ENCODE data around the gene TYK2. TPM values are rescaled to one million over a fixed set of nuclear protein-coding genes. Genes with fewer than 3 reads are reported as not detected.

Gene TYK2
- total RNA-seq, 1 experiment from 2014 or later: 66.4 TPM

DNA sequence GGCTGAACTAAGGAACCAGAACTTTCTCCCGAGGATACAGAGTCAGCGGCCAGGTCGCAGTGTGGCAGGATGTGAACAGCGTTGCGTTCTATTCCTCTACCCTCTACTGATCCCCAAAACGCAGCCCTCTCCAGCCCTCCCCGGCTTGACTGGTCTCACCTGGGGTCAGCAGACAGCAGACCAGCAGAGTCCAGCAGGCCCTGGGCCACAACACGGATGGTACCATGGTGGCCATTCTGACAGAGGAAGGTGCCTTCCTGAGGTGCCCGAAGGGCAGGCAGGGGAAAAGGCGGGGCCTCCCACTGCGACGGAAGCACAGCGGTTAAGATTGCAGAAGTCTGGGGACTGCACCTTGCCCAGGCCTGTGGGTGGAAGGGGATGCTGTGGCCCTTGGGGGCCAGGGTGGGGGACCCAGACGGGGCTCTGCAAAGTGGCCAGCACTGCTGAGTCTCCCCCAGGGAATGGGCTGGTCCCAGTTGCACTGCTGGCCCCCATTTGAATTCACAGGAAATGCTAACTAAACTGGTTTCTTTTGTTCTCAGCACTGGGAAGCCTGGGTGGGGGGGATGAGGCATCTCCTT lies 40.9 kb downstream of the TYK2 start, which contains the start of gene ICAM3:
Gene ICAM3, minus strand, starts transcription at position 245 of the 581 bp plus-strand sequence. Its CDS starts 10 bp downstream, at position 235.
- Mint-ChIP-seq H3K9me3 (no peaks in the 10 kb centered on the region), H3K36me3 (no peaks in the 10 kb centered on the region; the same call in 1 of the 2 replicates), H3K4me3 (peak within 1 kb of the TSS; percentile 7; the same call in 1 of the 2 replicates), H3K27me3 (ENCODE audit: low read depth) (peaks cover 6% of the 10 kb centered on the region), H3K27ac (peak within 1 kb of the TSS; percentile 82), H3K4me1 (peaks cover 26% of the 10 kb centered on the region)
- ATAC-seq: peak; percentile 16
- TF ChIP-seq PRRX2 (CRISPR knock-in tag; IDR thresholded peaks at IDR 0.05): no peak
- no peak for DNase-seq (ENCODE audit: low spot score)
- ChIA-PET POLR2A (interaction anchor here (0.6 to 0.9 kb wide), 2 partner anchors 44 to 211 kb away, joined by 3 read pairs; no protein-coding TSS in a partner anchor), CTCF (interaction anchor here (1.5 kb wide), 1 partner anchor 41 kb away, joined by 3 read pairs; the partner anchor contains the start of gene TYK2)

GRCh38 chr19:10338940-10339339 lies 41.4 kb downstream of the TYK2 start:
- ATAC-seq: no peak
- no peak for DNase-seq (ENCODE audit: low spot score)
- ChIA-PET CTCF (no interaction called here), POLR2A (no interaction called here)
- H3K9me3 Mint-ChIP-seq: no peaks in the 10 kb centered on the region
- no peaks in the 10 kb centered on the region; the same call in 1 of the 2 replicates for H3K36me3 Mint-ChIP-seq
- peaks cover 31% of the 10 kb centered on the region for H3K4me1 Mint-ChIP-seq
- H3K27me3 Mint-ChIP-seq (ENCODE audit: low read depth): peaks cover 10% of the 10 kb centered on the region
- H3K4me3 Mint-ChIP-seq: peak overlapping the region; percentile 5; the same call in 1 of the 2 replicates
- H3K27ac Mint-ChIP-seq: peak overlapping the region; percentile 1; the same call in 1 of the 2 replicates
- TF ChIP-seq, protein P1, sequence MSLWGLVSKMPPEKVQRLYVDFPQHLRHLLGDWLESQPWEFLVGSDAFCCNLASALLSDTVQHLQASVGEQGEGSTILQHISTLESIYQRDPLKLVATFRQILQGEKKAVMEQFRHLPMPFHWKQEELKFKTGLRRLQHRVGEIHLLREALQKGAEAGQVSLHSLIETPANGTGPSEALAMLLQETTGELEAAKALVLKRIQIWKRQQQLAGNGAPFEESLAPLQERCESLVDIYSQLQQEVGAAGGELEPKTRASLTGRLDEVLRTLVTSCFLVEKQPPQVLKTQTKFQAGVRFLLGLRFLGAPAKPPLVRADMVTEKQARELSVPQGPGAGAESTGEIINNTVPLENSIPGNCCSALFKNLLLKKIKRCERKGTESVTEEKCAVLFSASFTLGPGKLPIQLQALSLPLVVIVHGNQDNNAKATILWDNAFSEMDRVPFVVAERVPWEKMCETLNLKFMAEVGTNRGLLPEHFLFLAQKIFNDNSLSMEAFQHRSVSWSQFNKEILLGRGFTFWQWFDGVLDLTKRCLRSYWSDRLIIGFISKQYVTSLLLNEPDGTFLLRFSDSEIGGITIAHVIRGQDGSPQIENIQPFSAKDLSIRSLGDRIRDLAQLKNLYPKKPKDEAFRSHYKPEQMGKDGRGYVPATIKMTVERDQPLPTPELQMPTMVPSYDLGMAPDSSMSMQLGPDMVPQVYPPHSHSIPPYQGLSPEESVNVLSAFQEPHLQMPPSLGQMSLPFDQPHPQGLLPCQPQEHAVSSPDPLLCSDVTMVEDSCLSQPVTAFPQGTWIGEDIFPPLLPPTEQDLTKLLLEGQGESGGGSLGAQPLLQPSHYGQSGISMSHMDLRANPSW (CRISPR knock-in tag; conservative IDR thresholded peaks at IDR 0.05; ENCODE audit: low read depth): no peak
- TF ChIP-seq, protein P2, sequence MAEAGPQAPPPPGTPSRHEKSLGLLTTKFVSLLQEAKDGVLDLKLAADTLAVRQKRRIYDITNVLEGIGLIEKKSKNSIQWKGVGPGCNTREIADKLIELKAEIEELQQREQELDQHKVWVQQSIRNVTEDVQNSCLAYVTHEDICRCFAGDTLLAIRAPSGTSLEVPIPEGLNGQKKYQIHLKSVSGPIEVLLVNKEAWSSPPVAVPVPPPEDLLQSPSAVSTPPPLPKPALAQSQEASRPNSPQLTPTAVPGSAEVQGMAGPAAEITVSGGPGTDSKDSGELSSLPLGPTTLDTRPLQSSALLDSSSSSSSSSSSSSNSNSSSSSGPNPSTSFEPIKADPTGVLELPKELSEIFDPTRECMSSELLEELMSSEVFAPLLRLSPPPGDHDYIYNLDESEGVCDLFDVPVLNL (CRISPR knock-in tag; IDR thresholded peaks at IDR 0.05; ENCODE audit: borderline replicate concordance, low read depth): no peak
- TF ChIP-seq, protein P3, sequence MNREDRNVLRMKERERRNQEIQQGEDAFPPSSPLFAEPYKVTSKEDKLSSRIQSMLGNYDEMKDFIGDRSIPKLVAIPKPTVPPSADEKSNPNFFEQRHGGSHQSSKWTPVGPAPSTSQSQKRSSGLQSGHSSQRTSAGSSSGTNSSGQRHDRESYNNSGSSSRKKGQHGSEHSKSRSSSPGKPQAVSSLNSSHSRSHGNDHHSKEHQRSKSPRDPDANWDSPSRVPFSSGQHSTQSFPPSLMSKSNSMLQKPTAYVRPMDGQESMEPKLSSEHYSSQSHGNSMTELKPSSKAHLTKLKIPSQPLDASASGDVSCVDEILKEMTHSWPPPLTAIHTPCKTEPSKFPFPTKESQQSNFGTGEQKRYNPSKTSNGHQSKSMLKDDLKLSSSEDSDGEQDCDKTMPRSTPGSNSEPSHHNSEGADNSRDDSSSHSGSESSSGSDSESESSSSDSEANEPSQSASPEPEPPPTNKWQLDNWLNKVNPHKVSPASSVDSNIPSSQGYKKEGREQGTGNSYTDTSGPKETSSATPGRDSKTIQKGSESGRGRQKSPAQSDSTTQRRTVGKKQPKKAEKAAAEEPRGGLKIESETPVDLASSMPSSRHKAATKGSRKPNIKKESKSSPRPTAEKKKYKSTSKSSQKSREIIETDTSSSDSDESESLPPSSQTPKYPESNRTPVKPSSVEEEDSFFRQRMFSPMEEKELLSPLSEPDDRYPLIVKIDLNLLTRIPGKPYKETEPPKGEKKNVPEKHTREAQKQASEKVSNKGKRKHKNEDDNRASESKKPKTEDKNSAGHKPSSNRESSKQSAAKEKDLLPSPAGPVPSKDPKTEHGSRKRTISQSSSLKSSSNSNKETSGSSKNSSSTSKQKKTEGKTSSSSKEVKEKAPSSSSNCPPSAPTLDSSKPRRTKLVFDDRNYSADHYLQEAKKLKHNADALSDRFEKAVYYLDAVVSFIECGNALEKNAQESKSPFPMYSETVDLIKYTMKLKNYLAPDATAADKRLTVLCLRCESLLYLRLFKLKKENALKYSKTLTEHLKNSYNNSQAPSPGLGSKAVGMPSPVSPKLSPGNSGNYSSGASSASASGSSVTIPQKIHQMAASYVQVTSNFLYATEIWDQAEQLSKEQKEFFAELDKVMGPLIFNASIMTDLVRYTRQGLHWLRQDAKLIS (CRISPR knock-in tag; IDR thresholded peaks at IDR 0.05; ENCODE audit: borderline replicate concordance): no peak
- TF ChIP-seq ZNF121 (CRISPR knock-in tag; IDR thresholded peaks at IDR 0.05): no peak
- no peak for TF ChIP-seq ESRRA (CRISPR knock-in tag; IDR thresholded peaks at IDR 0.05; ENCODE audit: borderline replicate concordance)
- TF ChIP-seq, protein P4, sequence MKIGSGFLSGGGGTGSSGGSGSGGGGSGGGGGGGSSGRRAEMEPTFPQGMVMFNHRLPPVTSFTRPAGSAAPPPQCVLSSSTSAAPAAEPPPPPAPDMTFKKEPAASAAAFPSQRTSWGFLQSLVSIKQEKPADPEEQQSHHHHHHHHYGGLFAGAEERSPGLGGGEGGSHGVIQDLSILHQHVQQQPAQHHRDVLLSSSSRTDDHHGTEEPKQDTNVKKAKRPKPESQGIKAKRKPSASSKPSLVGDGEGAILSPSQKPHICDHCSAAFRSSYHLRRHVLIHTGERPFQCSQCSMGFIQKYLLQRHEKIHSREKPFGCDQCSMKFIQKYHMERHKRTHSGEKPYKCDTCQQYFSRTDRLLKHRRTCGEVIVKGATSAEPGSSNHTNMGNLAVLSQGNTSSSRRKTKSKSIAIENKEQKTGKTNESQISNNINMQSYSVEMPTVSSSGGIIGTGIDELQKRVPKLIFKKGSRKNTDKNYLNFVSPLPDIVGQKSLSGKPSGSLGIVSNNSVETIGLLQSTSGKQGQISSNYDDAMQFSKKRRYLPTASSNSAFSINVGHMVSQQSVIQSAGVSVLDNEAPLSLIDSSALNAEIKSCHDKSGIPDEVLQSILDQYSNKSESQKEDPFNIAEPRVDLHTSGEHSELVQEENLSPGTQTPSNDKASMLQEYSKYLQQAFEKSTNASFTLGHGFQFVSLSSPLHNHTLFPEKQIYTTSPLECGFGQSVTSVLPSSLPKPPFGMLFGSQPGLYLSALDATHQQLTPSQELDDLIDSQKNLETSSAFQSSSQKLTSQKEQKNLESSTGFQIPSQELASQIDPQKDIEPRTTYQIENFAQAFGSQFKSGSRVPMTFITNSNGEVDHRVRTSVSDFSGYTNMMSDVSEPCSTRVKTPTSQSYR (CRISPR knock-in tag; IDR thresholded peaks at IDR 0.05): no peak
- TF ChIP-seq, protein P5, sequence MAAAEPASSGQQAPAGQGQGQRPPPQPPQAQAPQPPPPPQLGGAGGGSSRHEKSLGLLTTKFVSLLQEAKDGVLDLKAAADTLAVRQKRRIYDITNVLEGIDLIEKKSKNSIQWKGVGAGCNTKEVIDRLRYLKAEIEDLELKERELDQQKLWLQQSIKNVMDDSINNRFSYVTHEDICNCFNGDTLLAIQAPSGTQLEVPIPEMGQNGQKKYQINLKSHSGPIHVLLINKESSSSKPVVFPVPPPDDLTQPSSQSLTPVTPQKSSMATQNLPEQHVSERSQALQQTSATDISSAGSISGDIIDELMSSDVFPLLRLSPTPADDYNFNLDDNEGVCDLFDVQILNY (CRISPR knock-in tag; IDR thresholded peaks at IDR 0.05): no peak
- TF ChIP-seq ELF4 (CRISPR knock-in tag; IDR thresholded peaks at IDR 0.05; ENCODE audit: low read depth): no peak
- TF ChIP-seq ZNF423 (CRISPR knock-in tag; IDR thresholded peaks at IDR 0.05): no peak
- TF ChIP-seq JUN (CRISPR knock-in tag; IDR thresholded peaks at IDR 0.05): no peak
- TF ChIP-seq, protein P6, sequence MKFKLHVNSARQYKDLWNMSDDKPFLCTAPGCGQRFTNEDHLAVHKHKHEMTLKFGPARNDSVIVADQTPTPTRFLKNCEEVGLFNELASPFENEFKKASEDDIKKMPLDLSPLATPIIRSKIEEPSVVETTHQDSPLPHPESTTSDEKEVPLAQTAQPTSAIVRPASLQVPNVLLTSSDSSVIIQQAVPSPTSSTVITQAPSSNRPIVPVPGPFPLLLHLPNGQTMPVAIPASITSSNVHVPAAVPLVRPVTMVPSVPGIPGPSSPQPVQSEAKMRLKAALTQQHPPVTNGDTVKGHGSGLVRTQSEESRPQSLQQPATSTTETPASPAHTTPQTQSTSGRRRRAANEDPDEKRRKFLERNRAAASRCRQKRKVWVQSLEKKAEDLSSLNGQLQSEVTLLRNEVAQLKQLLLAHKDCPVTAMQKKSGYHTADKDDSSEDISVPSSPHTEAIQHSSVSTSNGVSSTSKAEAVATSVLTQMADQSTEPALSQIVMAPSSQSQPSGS (CRISPR knock-in tag; IDR thresholded peaks at IDR 0.05; ENCODE audit: borderline replicate concordance, low read depth): no peak
- TF ChIP-seq, protein P7, sequence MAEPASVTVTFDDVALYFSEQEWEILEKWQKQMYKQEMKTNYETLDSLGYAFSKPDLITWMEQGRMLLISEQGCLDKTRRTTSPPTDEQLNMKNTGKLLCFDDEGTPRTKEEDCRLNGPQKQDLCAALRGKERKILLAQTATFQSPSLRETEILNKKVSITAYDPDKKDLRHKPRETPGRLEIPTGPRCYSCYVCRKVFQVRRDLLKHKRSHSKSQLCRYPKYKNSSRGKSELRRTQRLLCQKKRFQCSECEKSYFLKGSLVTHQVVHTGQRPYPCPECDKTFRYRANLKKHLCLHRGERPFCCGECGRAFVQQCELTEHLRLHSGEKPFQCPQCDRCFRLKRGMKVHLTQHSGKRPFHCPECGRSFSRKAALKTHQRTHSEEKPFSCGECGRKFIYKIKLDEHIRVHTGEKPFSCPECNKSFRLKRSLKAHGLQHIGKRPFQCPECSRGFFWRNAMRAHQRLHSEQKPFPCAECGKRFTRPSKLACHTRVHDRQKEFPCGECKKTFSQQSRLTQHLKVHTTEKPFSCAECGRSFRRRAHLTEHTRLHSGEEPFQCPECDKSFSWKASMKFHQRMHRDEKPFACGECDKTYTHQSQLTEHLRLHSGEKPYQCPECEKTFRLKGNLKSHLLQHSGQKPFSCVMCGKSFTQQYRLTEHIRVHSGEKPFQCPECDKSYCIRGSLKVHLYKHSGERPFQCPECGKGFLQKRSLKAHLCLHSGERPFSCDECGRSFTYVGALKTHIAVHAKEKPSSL (CRISPR knock-in tag; conservative IDR thresholded peaks at IDR 0.05): no peak
- TF ChIP-seq ZNF416 (CRISPR knock-in tag; IDR thresholded peaks at IDR 0.05): no peak
- TF ChIP-seq, protein P8, sequence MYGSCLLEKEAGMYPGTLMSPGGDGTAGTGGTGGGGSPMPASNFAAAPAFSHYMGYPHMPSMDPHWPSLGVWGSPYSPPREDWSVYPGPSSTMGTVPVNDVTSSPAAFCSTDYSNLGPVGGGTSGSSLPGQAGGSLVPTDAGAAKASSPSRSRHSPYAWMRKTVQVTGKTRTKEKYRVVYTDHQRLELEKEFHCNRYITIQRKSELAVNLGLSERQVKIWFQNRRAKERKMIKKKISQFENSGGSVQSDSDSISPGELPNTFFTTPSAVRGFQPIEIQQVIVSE (CRISPR knock-in tag; IDR thresholded peaks at IDR 0.05; ENCODE audit: borderline replicate concordance): no peak
- TF ChIP-seq ZNF671 (CRISPR knock-in tag; IDR thresholded peaks at IDR 0.05): no peak
- no peak for TF ChIP-seq TEAD1 (CRISPR knock-in tag; IDR thresholded peaks at IDR 0.05)
